ENCODE data around the gene RNASE3.

- TF ChIP-seq, protein P1, sequence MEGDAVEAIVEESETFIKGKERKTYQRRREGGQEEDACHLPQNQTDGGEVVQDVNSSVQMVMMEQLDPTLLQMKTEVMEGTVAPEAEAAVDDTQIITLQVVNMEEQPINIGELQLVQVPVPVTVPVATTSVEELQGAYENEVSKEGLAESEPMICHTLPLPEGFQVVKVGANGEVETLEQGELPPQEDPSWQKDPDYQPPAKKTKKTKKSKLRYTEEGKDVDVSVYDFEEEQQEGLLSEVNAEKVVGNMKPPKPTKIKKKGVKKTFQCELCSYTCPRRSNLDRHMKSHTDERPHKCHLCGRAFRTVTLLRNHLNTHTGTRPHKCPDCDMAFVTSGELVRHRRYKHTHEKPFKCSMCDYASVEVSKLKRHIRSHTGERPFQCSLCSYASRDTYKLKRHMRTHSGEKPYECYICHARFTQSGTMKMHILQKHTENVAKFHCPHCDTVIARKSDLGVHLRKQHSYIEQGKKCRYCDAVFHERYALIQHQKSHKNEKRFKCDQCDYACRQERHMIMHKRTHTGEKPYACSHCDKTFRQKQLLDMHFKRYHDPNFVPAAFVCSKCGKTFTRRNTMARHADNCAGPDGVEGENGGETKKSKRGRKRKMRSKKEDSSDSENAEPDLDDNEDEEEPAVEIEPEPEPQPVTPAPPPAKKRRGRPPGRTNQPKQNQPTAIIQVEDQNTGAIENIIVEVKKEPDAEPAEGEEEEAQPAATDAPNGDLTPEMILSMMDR (IDR thresholded peaks at IDR 0.05), result no peak
- no peak for TF ChIP-seq ZFX (IDR thresholded peaks at IDR 0.05; ENCODE audit: borderline replicate concordance)
These were observed 42.1 kb upstream of the RNASE3 start for GRCh38 chr14:20848955-20849570.

Measured in 22Rv1 (cell line).